Thyroid gland (tissue), 4 donors: ENCODE data around the gene FALEC.

ENCODE experiments used
- CTCF ChIP-seq, 6 experiments: fragments of 200-600 bp in 3 of 6; fragments of 450-650 bp in 3 of 6; sonication (generic) in 3 of 6; IDR thresholded peaks; one replicate each; pipeline ENCODE4 v1.5.1; 2016 to 2019; ENCODE audit warnings: antibody characterized with exemption in 6 of 6, mild to moderate bottlenecking in 2 of 6, inconsistent platforms in 1 of 6, moderate library complexity in 1 of 6
- POLR2A ChIP-seq, 2 donors: fragments of 450-650 bp; IDR thresholded peaks; one replicate each; pipeline ENCODE4 v1.6.1; 2017; ENCODE audit warnings: antibody characterized with exemption in 2 of 2, mild to moderate bottlenecking in 2 of 2, moderate library complexity in 1 of 2

GRCh38 chr1:150535511-150536287 lies 20.1 kb downstream of the FALEC start:
- TF ChIP-seq CTCF (IDR thresholded peaks at IDR 0.05) (no peak), POLR2A (IDR thresholded peaks at IDR 0.05) (no peak)
